Neutrophil (primary cell): Measurements from ENCODE around the gene PTPRD.

Source experiments
- H3K27ac ChIP-seq: fragments of 200-600 bp; sonication (generic); 2 replicates; pipeline ENCODE4 v1.5.1; 2016; ENCODE audit warnings: mild to moderate bottlenecking, moderate library complexity
- H3K27me3 ChIP-seq: fragments of 200-600 bp; sonication (generic); 2 replicates; pipeline ENCODE4 v1.6.0; 2016; ENCODE audit warnings: mild to moderate bottlenecking
- H3K36me3 ChIP-seq: fragments of 200-600 bp; sonication (generic); 2 replicates; pipeline ENCODE4 v1.5.1; 2017
- H3K4me1 ChIP-seq, 2 experiments: fragments of 200-600 bp in 1 of 2; sonication (generic) in 1 of 2; 1 replicate in 1 of 2; 2 replicates in 1 of 2; pipeline versions ENCODE4 v1.5.1 to v1.6.1; 2013 to 2016; ENCODE audit warnings: low read depth in 1 of 2, low read length in 1 of 2, mild to moderate bottlenecking in 1 of 2, moderate library complexity in 1 of 2; ENCODE audit not compliant: control insufficient read depth in 1 of 2, insufficient read depth in 1 of 2
- H3K4me3 ChIP-seq, 2 experiments: fragments of 200-600 bp in 1 of 2; sonication (generic) in 1 of 2; 1 replicate in 1 of 2; 2 replicates in 1 of 2; pipeline ENCODE4 v1.5.1; 2013 to 2016; ENCODE audit warnings: low read depth in 1 of 2, low read length in 1 of 2, mild to moderate bottlenecking in 1 of 2, moderate library complexity in 1 of 2
- H3K9me3 ChIP-seq: fragments of 200-600 bp; sonication (generic); 2 replicates; pipeline ENCODE4 v1.5.1; 2016
- CTCF ChIP-seq: fragments of 200-600 bp; sonication (generic); IDR thresholded peaks from 2 replicates; pipeline ENCODE4 v1.5.1; 2016; ENCODE audit warnings: antibody characterized with exemption

The PTPRD gene

GRCh38 chr9:9033022-9033421 is 1579.8 kb downstream of the PTPRD start:
- no peaks in the 10 kb centered on the region for H3K4me1 ChIP-seq
- H3K36me3 ChIP-seq = no peaks in the 10 kb centered on the region
- no peak for TF ChIP-seq CTCF
- no peak overlapping the region for H3K4me3 ChIP-seq
- no peaks in the 10 kb centered on the region for H3K27me3 ChIP-seq
- no peaks in the 10 kb centered on the region for H3K9me3 ChIP-seq
- no peak overlapping the region for H3K27ac ChIP-seq

GRCh38 chr9:9016597-9016996 is 1596.2 kb downstream of the PTPRD start:
- TF ChIP-seq CTCF = no peak
- Histone ChIP-seq H3K4me1 (no peaks in the 10 kb centered on the region), H3K27me3 (no peaks in the 10 kb centered on the region), H3K36me3 (no peaks in the 10 kb centered on the region), H3K27ac (no peak overlapping the region), H3K9me3 (no peaks in the 10 kb centered on the region), H3K4me3 (no peak overlapping the region)

GRCh38 chr9:9004810-9005209 is 1608.0 kb downstream of the PTPRD start:
- H3K9me3 ChIP-seq = no peaks in the 10 kb centered on the region

GRCh38 chr9:9002826-9003583 is 1609.8 kb downstream of the PTPRD start:
- no peak for TF ChIP-seq CTCF
- Histone ChIP-seq H3K4me1 (no peaks in the 10 kb centered on the region), H3K4me3 (no peak overlapping the region), H3K36me3 (no peaks in the 10 kb centered on the region), H3K27ac (no peak overlapping the region), H3K9me3 (no peaks in the 10 kb centered on the region), H3K27me3 (no peaks in the 10 kb centered on the region)

More at GRCh38 chr9:9004810-9005209, 1608.0 kb downstream of the PTPRD start:
- H3K4me1 ChIP-seq = no peaks in the 10 kb centered on the region
- no peak overlapping the region for H3K27ac ChIP-seq
- no peaks in the 10 kb centered on the region for H3K27me3 ChIP-seq
- no peaks in the 10 kb centered on the region for H3K36me3 ChIP-seq
- H3K4me3 ChIP-seq = no peak overlapping the region
- TF ChIP-seq CTCF = no peak

GRCh38 chr9:8980496-8981013 is 1632.2 kb downstream of the PTPRD start:
- no peak overlapping the region for H3K27ac ChIP-seq
- no peaks in the 10 kb centered on the region for H3K27me3 ChIP-seq
- no peaks in the 10 kb centered on the region for H3K36me3 ChIP-seq
- H3K9me3 ChIP-seq = no peaks in the 10 kb centered on the region
- H3K4me3 ChIP-seq = no peak overlapping the region
- no peaks in the 10 kb centered on the region for H3K4me1 ChIP-seq
- TF ChIP-seq CTCF = no peak
